HG03442 (cell line): ENCODE data around the gene CADM1.

Experiments
- ATAC-seq: cut with Tn5 transposase; IDR thresholded peaks from one replicate; pipeline ENCODE4 v1.9.1; 2021; ENCODE audit warnings: mild to moderate bottlenecking, moderate library complexity; ENCODE audit not compliant: unreplicated experiment

Gene CADM1

GRCh38 chr11:115190196-115190595 lies 314.0 kb downstream of the CADM1 start:
- no peak for ATAC-seq

GRCh38 chr11:115188898-115189278 lies 315.3 kb downstream of the CADM1 start:
- ATAC-seq = no peak

GRCh38 chr11:115188188-115188897 lies 315.9 kb downstream of the CADM1 start:
- no peak for ATAC-seq

- no peak for ATAC-seq
Observed at GRCh38 chr11:115185931-115186330, 318.3 kb downstream of the CADM1 start.

GRCh38 chr11:115185507-115185906 lies 318.7 kb downstream of the CADM1 start:
- no peak for ATAC-seq

- ATAC-seq = no peak
Observed at GRCh38 chr11:115184901-115185300, 319.3 kb downstream of the CADM1 start.

- no peak for ATAC-seq
Observed at GRCh38 chr11:115183830-115184229, 320.4 kb downstream of the CADM1 start.

GRCh38 chr11:115183136-115183535 lies 321.1 kb downstream of the CADM1 start:
- no peak for ATAC-seq

GRCh38 chr11:115182282-115182955 lies 321.8 kb downstream of the CADM1 start:
- ATAC-seq = no peak

GRCh38 chr11:115181538-115181937 lies 322.7 kb downstream of the CADM1 start:
- no peak for ATAC-seq

GRCh38 chr11:115180272-115180671 lies 323.9 kb downstream of the CADM1 start:
- ATAC-seq = no peak

- no peak for ATAC-seq
Observed at GRCh38 chr11:115179636-115180035, 324.6 kb downstream of the CADM1 start.

GRCh38 chr11:115178705-115179104 lies 325.5 kb downstream of the CADM1 start:
- ATAC-seq = no peak

GRCh38 chr11:115173136-115173535 lies 331.1 kb downstream of the CADM1 start:
- ATAC-seq = no peak

- ATAC-seq = no peak
Observed at GRCh38 chr11:115170133-115170815, 333.9 kb downstream of the CADM1 start.

- ATAC-seq = no peak
Observed at GRCh38 chr11:115169251-115169650, 335.0 kb downstream of the CADM1 start.

- ATAC-seq = no peak
Observed at GRCh38 chr11:115168686-115169085, 335.5 kb downstream of the CADM1 start.

- ATAC-seq = no peak
Observed at GRCh38 chr11:115168229-115168671, 336.0 kb downstream of the CADM1 start.

- ATAC-seq = no peak
Observed at GRCh38 chr11:115167456-115167855, 336.8 kb downstream of the CADM1 start.

GRCh38 chr11:115166820-115167219 lies 337.4 kb downstream of the CADM1 start:
- ATAC-seq = no peak

GRCh38 chr11:115164774-115165173 lies 339.4 kb downstream of the CADM1 start:
- no peak for ATAC-seq

GRCh38 chr11:115162919-115163318 lies 341.3 kb downstream of the CADM1 start:
- no peak for ATAC-seq
